CD4-positive, alpha-beta T cell (primary cell): ENCODE results near the gene UBN2. TPM values are rescaled to one million over a fixed set of nuclear protein-coding genes. Genes with fewer than 3 reads are reported as not detected.
A peak's percentile ranks its signal among the peaks of the same experiment; 100 is the strongest.

Source experiments
- ATAC-seq: fragments of 200-7000 bp; cut with Tn5 transposase; one replicate; pipeline ENCODE4 v1.10.0; 2022; ENCODE audit warnings: mild to moderate bottlenecking; ENCODE audit not compliant: poor library complexity
- CTCF ChIA-PET: fragments of 350-600 bp; sonication (Branson Sonifier 250); formaldehyde crosslinking; loops from one replicate; lab custom pipeline; 2021; ENCODE audit warnings: antibody characterized with exemption, inconsistent platforms; lab: Charles Lee
- POLR2A ChIA-PET: fragments of 350-600 bp; sonication (Branson Sonifier 250); formaldehyde crosslinking; loops from one replicate; lab custom pipeline; 2021; ENCODE audit warnings: antibody characterized with exemption, inconsistent platforms; lab: Charles Lee
- DNase-seq, 14 experiments: peaks; one replicate each; pipeline ENCODE4 v3.0.0-alpha.2; 2013 to 2020; ENCODE audit warnings: mixed read lengths in 2 of 14
- H3K27ac ChIP-seq, 2 donors: one replicate each; pipeline versions ENCODE4 v1.5.1 to v1.7.0; 2013; ENCODE audit warnings: low read length in 2 of 2, low read depth in 1 of 2, mild to moderate bottlenecking in 1 of 2
- H3K27me3 ChIP-seq, 2 experiments: 1 replicate in 1 of 2; 2 replicates in 1 of 2; pipeline versions ENCODE4 v1.6.1 to v1.7.0; 2013; ENCODE audit warnings: low read length in 2 of 2, control low read depth in 1 of 2, mild to moderate bottlenecking in 1 of 2, moderate library complexity in 1 of 2; ENCODE audit not compliant: insufficient read depth in 2 of 2, control insufficient read depth in 1 of 2
- H3K36me3 ChIP-seq: one replicate; pipeline ENCODE4 v1.6.1; 2013; ENCODE audit warnings: low read length, control low read depth; ENCODE audit not compliant: insufficient read depth
- H3K4me1 ChIP-seq: one replicate; pipeline ENCODE4 v1.6.1; 2013; ENCODE audit warnings: low read length, control low read depth; ENCODE audit not compliant: insufficient read depth
- H3K4me3 ChIP-seq: one replicate; pipeline ENCODE4 v1.5.1; 2013; ENCODE audit warnings: mild to moderate bottlenecking, low read length, moderate library complexity
- H3K9me3 ChIP-seq, 2 experiments: 1 replicate in 1 of 2; 2 replicates in 1 of 2; pipeline versions ENCODE4 v1.6.1 to v1.7.0; 2013; ENCODE audit warnings: low read length in 2 of 2, mild to moderate bottlenecking in 2 of 2, control low read depth in 1 of 2, moderate library complexity in 1 of 2; ENCODE audit not compliant: control insufficient read depth in 1 of 2, insufficient read depth in 1 of 2
- H3K27ac Mint-ChIP-seq: one replicate; pipeline ENCODE4 v1.8.0; 2020; ENCODE audit warnings: mixed read lengths
- H3K27me3 Mint-ChIP-seq: one replicate; pipeline ENCODE4 v1.8.0; 2021; ENCODE audit warnings: mixed read lengths
- H3K36me3 Mint-ChIP-seq: one replicate; pipeline ENCODE4 v1.8.0; 2021; ENCODE audit warnings: low read depth, mixed read lengths
- H3K4me1 Mint-ChIP-seq: one replicate; pipeline ENCODE4 v1.8.0; 2021; ENCODE audit warnings: low read depth, mixed read lengths
- H3K4me3 Mint-ChIP-seq: one replicate; pipeline ENCODE4 v1.8.0; 2020; ENCODE audit warnings: mild to moderate bottlenecking, mixed read lengths
- H3K9me3 Mint-ChIP-seq: one replicate; pipeline ENCODE4 v1.8.0; 2020; ENCODE audit warnings: mixed read lengths
- intact Hi-C, 2 experiments: fragments of 100-400 bp; cut with DNase I in 1 of 2; cut with micrococcal nuclease in 1 of 2; formaldehyde crosslinking; loops; one replicate each; pipeline versions ENCODE4 v1.15.1 to v1.9.0; 2023 to 2025; cut with DNase I, micrococcal nuclease
- polyA plus RNA-seq, 2 donors: library from polyadenylated mRNA; unstranded; fragments of 120-200 nt; gene quantifications; one replicate each; pipeline ENCODE4 v1.2.1, GENCODE V29; 2013
- total RNA-seq, 174 experiments: library from RNA in 2 of 174; stranded (reverse) in 2 of 174; gene quantifications; one replicate each; pipeline ENCODE4 v1.2.3 and lab custom pipeline; 2021 to 2026
- TF ChIP-seq, protein P1 (sequence below): fragments of 200-600 bp; IDR thresholded peaks from one replicate; pipeline ENCODE4 v1.8.0; 2022; ENCODE audit warnings: antibody characterized with exemption, mild to moderate bottlenecking

Gene UBN2
- total RNA-seq (10 to 100 TPM in 1 of 2 experiments, 1 to 10 TPM in 1; 9.6 to 13.3 TPM), total RNA-seq (lab: John Stamatoyannopoulos, UW) (10.5 to 165 (median 35.2) reads per million in 172 experiments)
- polyA plus RNA-seq (2013, experiment 1 of 2), result 6.4 TPM
- 7.3 TPM for polyA plus RNA-seq (2013, experiment 2 of 2)

DNA sequence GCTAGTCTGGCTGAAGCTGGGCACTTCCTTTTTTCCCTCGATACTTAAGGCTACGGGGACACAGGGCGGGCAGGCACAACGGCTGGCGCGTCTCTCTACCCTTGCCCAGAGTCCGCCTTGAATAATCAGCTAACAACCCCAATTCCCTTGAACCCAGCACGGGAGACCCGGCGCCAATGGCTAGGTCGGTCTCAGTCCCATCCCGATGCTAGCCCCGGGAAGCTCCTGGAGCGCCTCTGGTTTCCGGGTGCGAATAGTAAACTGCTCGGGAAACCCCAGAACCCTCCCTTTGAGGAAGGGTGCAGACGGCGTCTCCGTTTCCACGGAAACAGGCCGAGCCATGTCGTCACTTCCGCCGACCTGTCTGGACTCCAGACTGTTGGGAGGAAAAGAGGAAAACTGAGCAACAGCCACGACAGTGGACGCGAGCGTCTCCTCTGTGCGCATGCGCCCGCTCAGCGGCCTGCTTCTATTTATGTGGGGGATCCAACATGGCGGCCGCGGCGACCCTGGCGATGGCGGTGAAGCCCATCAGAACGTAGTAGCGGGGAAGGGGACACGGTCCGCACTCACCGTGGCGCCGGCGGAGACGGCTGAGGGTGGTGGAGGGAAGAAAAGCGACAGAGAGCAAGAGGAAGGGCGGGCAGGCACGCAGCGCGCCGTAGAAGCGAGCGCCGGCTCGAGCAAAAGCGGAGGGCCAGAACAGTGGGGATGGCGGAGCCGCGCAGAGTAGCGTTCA, at the start of gene UBN2:
TSS of gene UBN2 (plus strand) at position 464 of the 739 bp plus-strand sequence. CDS start at position 712, 248 bp downstream.
- ATAC-seq (peak; percentile 66), DNase-seq (peak; percentile 70 to 96 (median 85))
- CTCF ChIA-PET, result interaction anchor here (0.5 kb wide), 1 partner anchor 208 kb away, joined by 4 read pairs; no protein-coding TSS in a partner anchor
- Mint-ChIP-seq H3K4me1 (peaks cover 48% of the 10 kb centered on the region), H3K27ac (peak within 1 kb of the TSS; percentile 89), H3K36me3 (peaks cover 6% of the 10 kb centered on the region), H3K27me3 (peaks cover 5% of the 10 kb centered on the region), H3K9me3 (no peaks in the 10 kb centered on the region), H3K4me3 (peak within 1 kb of the TSS; percentile 97)
- POLR2A ChIA-PET, result interaction anchor here (0.6 to 3.5 kb wide), 5 partner anchors 11 to 136 kb away, joined by 3 to 20 read pairs (median 3); partner anchors contain the start of gene LUC7L2
- Histone ChIP-seq H3K9me3 (no peaks in the 10 kb centered on the region), H3K27ac (peak within 1 kb of the TSS; percentile 60 to 74), H3K4me1 (peaks cover 11% of the 10 kb centered on the region), H3K27me3 (no peaks in the 10 kb centered on the region), H3K36me3 (no peaks in the 10 kb centered on the region), H3K4me3 (peak within 1 kb of the TSS; percentile 97)
- intact Hi-C loops, result loop anchor here (2.0 to 10.0 kb wide), 6 partner anchors 96 to 776 kb away; partner anchors contain the start of genes FMC1 (in 1 of the 2) and ZC3HAV1 (in 1 of the 2)
- TF ChIP-seq, protein P1, sequence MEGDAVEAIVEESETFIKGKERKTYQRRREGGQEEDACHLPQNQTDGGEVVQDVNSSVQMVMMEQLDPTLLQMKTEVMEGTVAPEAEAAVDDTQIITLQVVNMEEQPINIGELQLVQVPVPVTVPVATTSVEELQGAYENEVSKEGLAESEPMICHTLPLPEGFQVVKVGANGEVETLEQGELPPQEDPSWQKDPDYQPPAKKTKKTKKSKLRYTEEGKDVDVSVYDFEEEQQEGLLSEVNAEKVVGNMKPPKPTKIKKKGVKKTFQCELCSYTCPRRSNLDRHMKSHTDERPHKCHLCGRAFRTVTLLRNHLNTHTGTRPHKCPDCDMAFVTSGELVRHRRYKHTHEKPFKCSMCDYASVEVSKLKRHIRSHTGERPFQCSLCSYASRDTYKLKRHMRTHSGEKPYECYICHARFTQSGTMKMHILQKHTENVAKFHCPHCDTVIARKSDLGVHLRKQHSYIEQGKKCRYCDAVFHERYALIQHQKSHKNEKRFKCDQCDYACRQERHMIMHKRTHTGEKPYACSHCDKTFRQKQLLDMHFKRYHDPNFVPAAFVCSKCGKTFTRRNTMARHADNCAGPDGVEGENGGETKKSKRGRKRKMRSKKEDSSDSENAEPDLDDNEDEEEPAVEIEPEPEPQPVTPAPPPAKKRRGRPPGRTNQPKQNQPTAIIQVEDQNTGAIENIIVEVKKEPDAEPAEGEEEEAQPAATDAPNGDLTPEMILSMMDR, result no peak

DNA sequence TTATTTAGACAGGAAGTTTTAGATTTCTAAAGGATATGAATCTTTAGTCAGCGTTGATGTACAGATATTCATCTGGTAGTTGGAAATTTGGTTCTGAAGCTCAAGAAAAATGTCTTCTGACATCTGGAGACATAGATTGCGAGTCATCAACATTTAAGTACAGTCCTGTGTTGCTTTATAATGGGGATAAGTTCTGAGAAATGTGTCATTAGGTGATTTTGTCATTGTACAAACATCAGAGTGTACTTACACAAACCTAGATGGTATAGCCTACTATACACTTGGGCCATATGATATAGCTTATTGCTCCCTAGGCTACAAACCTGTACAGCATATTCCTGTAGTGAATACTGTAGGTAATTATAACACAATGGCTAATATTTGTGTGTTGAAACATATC, 49.6 kb upstream of the UBN2 start:
- DNase-seq (no peak), ATAC-seq (no peak)
- Histone ChIP-seq H3K27ac (no peak overlapping the region), H3K4me1 (no peaks in the 10 kb centered on the region), H3K9me3 (no peaks in the 10 kb centered on the region), H3K36me3 (no peaks in the 10 kb centered on the region), H3K4me3 (no peak overlapping the region), H3K27me3 (no peaks in the 10 kb centered on the region)
- Mint-ChIP-seq H3K27me3 (no peaks in the 10 kb centered on the region), H3K27ac (no peak overlapping the region), H3K4me1 (no peaks in the 10 kb centered on the region), H3K9me3 (no peaks in the 10 kb centered on the region), H3K4me3 (no peak overlapping the region), H3K36me3 (peaks cover 16% of the 10 kb centered on the region)
- intact Hi-C loops, result no loop called here
- TF ChIP-seq, protein P1, result no peak
- POLR2A ChIA-PET, result no interaction called here
- CTCF ChIA-PET, result no interaction called here

DNA sequence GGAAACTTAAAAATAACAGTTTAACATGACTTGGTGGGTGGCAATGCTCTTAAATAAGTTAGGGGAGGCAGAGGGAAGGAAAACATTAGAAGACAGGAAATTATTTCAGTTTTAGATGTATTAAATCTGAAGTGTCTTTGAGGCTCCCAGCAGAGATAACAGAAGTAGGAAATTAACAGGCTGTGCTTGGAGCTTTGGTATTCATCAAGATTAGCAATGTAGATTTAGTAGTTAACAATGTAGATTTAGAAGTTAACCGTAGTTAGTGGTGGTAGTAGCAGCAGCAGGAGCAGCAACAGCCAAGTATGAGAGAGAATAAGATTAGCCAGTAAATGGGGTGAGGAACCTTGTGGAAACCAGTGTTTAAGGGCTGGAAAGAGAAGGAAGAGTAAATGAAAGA, 48.7 kb upstream of the UBN2 start:
- H3K27me3 ChIP-seq, result no peaks in the 10 kb centered on the region
- TF ChIP-seq, protein P1, result no peak
- Mint-ChIP-seq H3K9me3 (no peaks in the 10 kb centered on the region), H3K27ac (no peak overlapping the region), H3K27me3 (no peaks in the 10 kb centered on the region), H3K4me3 (no peak overlapping the region), H3K4me1 (no peaks in the 10 kb centered on the region), H3K36me3 (peaks cover 16% of the 10 kb centered on the region)
- ChIA-PET CTCF (no interaction called here), POLR2A (no interaction called here)
- H3K4me1 ChIP-seq, result no peaks in the 10 kb centered on the region
- DNase-seq (no peak), ATAC-seq (no peak)
- H3K4me3 ChIP-seq, result no peak overlapping the region
- no peaks in the 10 kb centered on the region for H3K9me3 ChIP-seq
- intact Hi-C loops, result no loop called here
- no peak overlapping the region for H3K27ac ChIP-seq
- H3K36me3 ChIP-seq, result no peaks in the 10 kb centered on the region
